GM12872 (cell line): ENCODE data around the gene KRT79.

Source experiments
- TF ChIP-seq, protein P1 (sequence below): IDR thresholded peaks from 3 replicates; pipeline ENCODE4 v1.5.1; 2011; ENCODE audit warnings: low read depth, mild to moderate bottlenecking, low read length, moderate library complexity; ENCODE audit not compliant: insufficient read depth

The KRT79 gene

GRCh38 chr12:52807544-52808470, 26.3 kb downstream of the KRT79 start:
- TF ChIP-seq, protein P1, sequence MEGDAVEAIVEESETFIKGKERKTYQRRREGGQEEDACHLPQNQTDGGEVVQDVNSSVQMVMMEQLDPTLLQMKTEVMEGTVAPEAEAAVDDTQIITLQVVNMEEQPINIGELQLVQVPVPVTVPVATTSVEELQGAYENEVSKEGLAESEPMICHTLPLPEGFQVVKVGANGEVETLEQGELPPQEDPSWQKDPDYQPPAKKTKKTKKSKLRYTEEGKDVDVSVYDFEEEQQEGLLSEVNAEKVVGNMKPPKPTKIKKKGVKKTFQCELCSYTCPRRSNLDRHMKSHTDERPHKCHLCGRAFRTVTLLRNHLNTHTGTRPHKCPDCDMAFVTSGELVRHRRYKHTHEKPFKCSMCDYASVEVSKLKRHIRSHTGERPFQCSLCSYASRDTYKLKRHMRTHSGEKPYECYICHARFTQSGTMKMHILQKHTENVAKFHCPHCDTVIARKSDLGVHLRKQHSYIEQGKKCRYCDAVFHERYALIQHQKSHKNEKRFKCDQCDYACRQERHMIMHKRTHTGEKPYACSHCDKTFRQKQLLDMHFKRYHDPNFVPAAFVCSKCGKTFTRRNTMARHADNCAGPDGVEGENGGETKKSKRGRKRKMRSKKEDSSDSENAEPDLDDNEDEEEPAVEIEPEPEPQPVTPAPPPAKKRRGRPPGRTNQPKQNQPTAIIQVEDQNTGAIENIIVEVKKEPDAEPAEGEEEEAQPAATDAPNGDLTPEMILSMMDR, result no peak

DNA sequence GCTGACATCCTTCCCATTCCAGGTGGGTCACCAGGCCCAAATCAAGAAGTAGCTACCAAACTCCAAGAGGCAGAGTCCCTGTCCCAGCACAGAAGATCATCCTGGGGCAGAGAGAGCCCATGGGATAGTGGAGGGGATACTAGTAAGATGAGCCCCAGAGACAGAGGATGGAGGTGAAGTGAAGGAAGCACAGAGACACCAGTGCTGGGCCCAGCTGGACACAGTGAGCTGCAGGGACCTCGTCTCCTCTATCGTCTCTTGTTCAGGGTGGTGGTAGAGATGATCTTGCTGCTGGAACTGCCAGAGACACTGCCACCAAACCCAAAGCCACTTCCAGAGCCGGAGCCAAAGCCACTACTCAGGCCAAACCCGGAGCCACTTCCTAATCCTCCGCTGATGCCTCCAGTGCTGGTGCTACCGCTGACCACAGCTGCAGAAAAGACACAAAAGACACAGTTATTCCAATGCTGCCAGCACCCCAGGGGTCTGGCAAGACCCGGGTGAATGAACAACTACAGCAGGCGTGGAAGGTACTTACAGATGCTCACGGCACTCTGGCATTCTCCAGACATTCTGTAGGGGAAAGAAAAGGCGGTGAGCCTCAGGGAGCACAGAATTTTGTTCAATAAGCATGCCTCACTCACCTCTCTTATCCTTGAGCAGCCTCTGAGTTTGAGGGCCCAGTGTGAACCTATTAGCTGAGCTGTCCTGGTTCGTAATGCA, 27.1 kb downstream of the KRT79 start:
- TF ChIP-seq, protein P1, result no peak

- TF ChIP-seq, protein P1, result no peak
Observed at GRCh38 chr12:52806169-52806811, 27.8 kb downstream of the KRT79 start.

- TF ChIP-seq, protein P1, result no peak
Observed at GRCh38 chr12:52805739-52806138, 28.4 kb downstream of the KRT79 start.

DNA sequence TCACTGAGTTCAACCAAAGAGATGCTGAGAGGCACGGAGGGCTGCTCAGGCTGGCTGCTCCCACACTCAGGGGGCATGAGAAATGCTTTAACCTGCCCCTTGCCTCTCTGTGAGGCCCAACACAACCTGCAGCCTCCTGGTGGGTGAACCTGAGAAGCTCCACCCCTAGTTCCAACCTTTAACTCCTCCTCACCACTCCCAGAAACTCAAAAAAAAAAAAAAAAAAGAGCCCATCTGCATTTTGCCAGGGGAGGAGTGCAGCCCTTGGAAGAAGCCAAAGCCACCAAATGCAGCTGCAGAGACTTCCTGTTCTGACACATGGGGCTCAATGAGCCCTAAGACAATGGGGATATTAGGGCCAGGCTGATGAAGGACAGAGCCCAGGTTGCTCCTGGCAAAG, 29.1 kb downstream of the KRT79 start:
- TF ChIP-seq, protein P1, result no peak

DNA sequence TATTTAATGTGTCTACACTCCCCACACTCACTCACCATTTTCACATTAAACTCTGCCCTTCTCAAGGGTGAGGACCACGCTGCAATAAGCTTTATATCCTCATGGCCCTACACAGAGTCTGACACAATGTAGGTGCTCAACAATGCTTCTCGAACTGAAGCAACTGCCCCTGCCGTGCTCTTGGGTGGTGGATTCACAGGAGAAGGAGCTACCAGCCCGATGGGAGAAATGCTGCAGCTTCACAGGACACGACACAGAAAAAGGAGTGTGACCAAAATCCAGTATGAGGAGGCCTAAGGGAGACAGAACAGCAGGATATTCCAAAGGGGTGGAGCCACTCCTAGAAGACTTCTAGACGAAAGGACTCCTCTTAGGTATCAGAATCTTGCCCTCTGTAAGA, 31.7 kb downstream of the KRT79 start:
- TF ChIP-seq, protein P1, result no peak

DNA sequence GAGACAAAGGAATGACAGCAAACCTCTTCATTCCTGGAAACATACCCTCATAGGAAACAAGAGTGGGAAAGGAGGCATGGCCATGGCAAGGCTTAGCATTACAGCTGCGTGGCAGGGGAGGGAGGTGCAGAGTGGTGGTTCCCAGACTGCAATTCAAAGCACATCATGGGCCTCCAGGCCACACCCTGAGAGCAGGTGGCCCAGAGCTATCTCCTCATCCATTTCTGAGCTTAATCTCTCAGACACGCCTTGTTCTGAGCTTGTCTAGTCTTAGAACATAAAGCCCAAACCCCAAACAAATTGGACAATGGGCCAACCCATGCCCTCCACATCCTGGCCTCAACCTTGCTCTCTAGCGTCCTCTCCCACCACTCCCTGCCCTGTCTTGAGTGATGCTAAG, 32.3 kb downstream of the KRT79 start:
- TF ChIP-seq, protein P1, result no peak
